ENCODE results near the gene HAUS3. TPM values are rescaled to one million over a fixed set of nuclear protein-coding genes. Genes with fewer than 3 reads are reported as not detected.

The HAUS3 gene
- total and polyA plus RNA-seq, 2 experiments from 2014 or later, result 13.8 to 14.9 TPM

GRCh38 chr4:2243681-2244380 lies 1.9 kb upstream of the HAUS3 start:
- 25 to 28% methylated on average over 5 of the region's 5 CpGs for WGBS, 2 experiments (ENCODE audit: low coverage in 1 of 2, low lambda C conversion rate in 2 of 2, missing lambda C conversion rate in 2 of 2)
- TF ChIP-seq EZH2 (IDR thresholded peaks at IDR 0.05; ENCODE audit: insufficient read depth, poor library complexity, severe bottlenecking) (no peak), EZH2phosphoT487 (IDR thresholded peaks at IDR 0.05; ENCODE audit: insufficient read depth, low read depth) (no peak)
- no peaks in the 10 kb centered on the region; the same call in 1 of the 2 replicates for H3K36me3 ChIP-seq (ENCODE audit: low read depth)
- peaks cover 18% of the 10 kb centered on the region for H3F3A ChIP-seq (ENCODE audit: insufficient read depth)
- H3K79me2 ChIP-seq (ENCODE audit: insufficient read depth), result peaks cover 29% of the 10 kb centered on the region
- peak overlapping the region; percentile 59 for H2AFZ ChIP-seq
- H3K9me2 ChIP-seq (ENCODE audit: insufficient read depth), result no peaks in the 10 kb centered on the region
- no peak overlapping the region for H3K4me3 ChIP-seq
- no peak overlapping the region for H3K27ac ChIP-seq
- H3K9ac ChIP-seq, result 0 out of 2 replicates have a peak overlapping the region, but pooled peaks have one; percentile 14
- H3K27me3 ChIP-seq (replicated peaks; ENCODE audit: insufficient read depth), result no peaks in the 10 kb centered on the region
- DNase-seq, result peak; percentile 59
- H3K9me3 ChIP-seq (ENCODE audit: low read depth), result no peaks in the 10 kb centered on the region
- H3K4me2 ChIP-seq (ENCODE audit: unreplicated experiment), result no peak overlapping the region
- no peaks in the 10 kb centered on the region for H4K20me1 ChIP-seq (ENCODE audit: insufficient read depth)
- H3K4me1 ChIP-seq (ENCODE audit: insufficient read depth), result peaks cover 20% of the 10 kb centered on the region
- in situ Hi-C loops (cut with MboI), result no loop called here

GRCh38 chr4:2241003-2241402 lies 918 bp downstream of the HAUS3 start:
- Histone ChIP-seq H3K4me3 (peak overlapping the region; percentile 83), H3K4me1 (ENCODE audit: insufficient read depth) (peaks cover 29% of the 10 kb centered on the region), H3K36me3 (ENCODE audit: low read depth) (peaks cover 2% of the 10 kb centered on the region), H3K9me3 (ENCODE audit: low read depth) (no peaks in the 10 kb centered on the region), H3K4me2 (ENCODE audit: unreplicated experiment) (peak overlapping the region; percentile 77), H4K20me1 (ENCODE audit: insufficient read depth) (0 out of 2 replicates have a peak, but pooled peaks cover 3% of the 10 kb centered on the region), H3K79me2 (ENCODE audit: insufficient read depth) (peaks cover 54% of the 10 kb centered on the region), H3F3A (ENCODE audit: insufficient read depth) (peaks cover 18% of the 10 kb centered on the region), H3K27me3 (replicated peaks; ENCODE audit: insufficient read depth) (no peaks in the 10 kb centered on the region), H3K27ac (peak overlapping the region; percentile 22), H3K9me2 (ENCODE audit: insufficient read depth) (no peaks in the 10 kb centered on the region), H3K9ac (peak overlapping the region; percentile 87), H2AFZ (peak overlapping the region; percentile 86)
- no peak for DNase-seq
- WGBS, 2 experiments (ENCODE audit: low coverage in 1 of 2, low lambda C conversion rate in 2 of 2, missing lambda C conversion rate in 2 of 2), result 7 to 12% methylated on average over 7 of the region's 7 CpGs
- in situ Hi-C loops (cut with MboI), result no loop called here
- TF ChIP-seq EZH2 (IDR thresholded peaks at IDR 0.05; ENCODE audit: insufficient read depth, poor library complexity, severe bottlenecking) (no peak), EZH2phosphoT487 (IDR thresholded peaks at IDR 0.05; ENCODE audit: insufficient read depth, low read depth) (no peak)

GRCh38 chr4:2236944-2237666 lies 4.8 kb downstream of the HAUS3 start:
- Histone ChIP-seq H3K9me3 (ENCODE audit: low read depth) (no peaks in the 10 kb centered on the region), H3K4me2 (ENCODE audit: unreplicated experiment) (no peak overlapping the region), H3K9ac (no peak overlapping the region), H2AFZ (no peak overlapping the region), H3K27me3 (replicated peaks; ENCODE audit: insufficient read depth) (no peaks in the 10 kb centered on the region), H3K4me3 (no peak overlapping the region), H3K4me1 (ENCODE audit: insufficient read depth) (peaks cover 29% of the 10 kb centered on the region), H3F3A (ENCODE audit: insufficient read depth) (no peaks in the 10 kb centered on the region), H3K79me2 (ENCODE audit: insufficient read depth) (peaks cover 81% of the 10 kb centered on the region), H4K20me1 (ENCODE audit: insufficient read depth) (0 out of 2 replicates have a peak, but pooled peaks cover 3% of the 10 kb centered on the region), H3K9me2 (ENCODE audit: insufficient read depth) (no peaks in the 10 kb centered on the region), H3K36me3 (ENCODE audit: low read depth) (peaks cover 13% of the 10 kb centered on the region), H3K27ac (no peak overlapping the region)
- WGBS, 2 experiments (ENCODE audit: low coverage in 1 of 2, low lambda C conversion rate in 2 of 2, missing lambda C conversion rate in 2 of 2), result 39 to 41% methylated on average over 3 of the region's 3 CpGs
- TF ChIP-seq EZH2 (IDR thresholded peaks at IDR 0.05; ENCODE audit: insufficient read depth, poor library complexity, severe bottlenecking), result no peak
- TF ChIP-seq EZH2phosphoT487 (IDR thresholded peaks at IDR 0.05; ENCODE audit: insufficient read depth, low read depth), result no peak
- no peak for DNase-seq
- in situ Hi-C loops (cut with MboI), result no loop called here

GRCh38 chr4:2231082-2231481 lies 10.8 kb downstream of the HAUS3 start:
- Histone ChIP-seq H4K20me1 (ENCODE audit: insufficient read depth) (no peaks in the 10 kb centered on the region), H3K9me2 (ENCODE audit: insufficient read depth) (no peaks in the 10 kb centered on the region), H3K9me3 (ENCODE audit: low read depth) (no peaks in the 10 kb centered on the region), H3K4me2 (ENCODE audit: unreplicated experiment) (no peak overlapping the region), H3K36me3 (ENCODE audit: low read depth) (peaks cover 12% of the 10 kb centered on the region), H3K4me1 (ENCODE audit: insufficient read depth) (no peaks in the 10 kb centered on the region), H3K4me3 (no peak overlapping the region), H3K9ac (no peak overlapping the region), H3K27ac (no peak overlapping the region), H3F3A (ENCODE audit: insufficient read depth) (no peaks in the 10 kb centered on the region), H3K79me2 (ENCODE audit: insufficient read depth) (peaks cover 28% of the 10 kb centered on the region), H2AFZ (no peak overlapping the region), H3K27me3 (replicated peaks; ENCODE audit: insufficient read depth) (no peaks in the 10 kb centered on the region)
- TF ChIP-seq EZH2 (IDR thresholded peaks at IDR 0.05; ENCODE audit: insufficient read depth, poor library complexity, severe bottlenecking) (no peak), EZH2phosphoT487 (IDR thresholded peaks at IDR 0.05; ENCODE audit: insufficient read depth, low read depth) (no peak)
- in situ Hi-C loops (cut with MboI), result no loop called here
- WGBS, 2 experiments (ENCODE audit: low coverage in 1 of 2, low lambda C conversion rate in 2 of 2, missing lambda C conversion rate in 2 of 2), result 97 to 98% methylated on average over 6 of the region's 6 CpGs
- no peak for DNase-seq

Measured in GM23248 (cell line).